ENCODE measurements around the gene ZRANB3. TPM values are rescaled to one million over a fixed set of nuclear protein-coding genes. Genes with fewer than 3 reads are reported as not detected.

ZRANB3 gene
- total RNA-seq, 1 donor from 2014 or later: 7.0 TPM

GRCh38 chr2:135256531-135257260 is 274.3 kb downstream of the ZRANB3 start:
- Mint-ChIP-seq H3K27me3 (ENCODE audit: low read depth) (no peaks in the 10 kb centered on the region), H3K36me3 (ENCODE audit: low read depth) (no peaks in the 10 kb centered on the region), H3K9me3 (no peaks in the 10 kb centered on the region), H3K27ac (no peak overlapping the region), H3K4me3 (ENCODE audit: low read depth) (no peak overlapping the region), H3K4me1 (ENCODE audit: low read depth) (no peaks in the 10 kb centered on the region)
- DNase-seq (ENCODE audit: low spot score): no peak
- intact Hi-C loops (cut with micrococcal nuclease): loop anchor here (10.0 kb wide), 1 partner anchor 252 kb away; no protein-coding TSS in a partner anchor

- Mint-ChIP-seq H3K27me3 (ENCODE audit: low read depth) (no peaks in the 10 kb centered on the region), H3K9me3 (peaks cover under 1% of the 10 kb centered on the region), H3K27ac (no peak overlapping the region), H3K4me1 (ENCODE audit: low read depth) (no peaks in the 10 kb centered on the region), H3K36me3 (ENCODE audit: low read depth) (peaks cover under 1% of the 10 kb centered on the region), H3K4me3 (ENCODE audit: low read depth) (no peak overlapping the region)
- intact Hi-C loops (cut with micrococcal nuclease): loop anchor here (10.0 kb wide), 1 partner anchor 250 kb away; no protein-coding TSS in a partner anchor
- DNase-seq (ENCODE audit: low spot score): no peak
These were observed 275.8 kb downstream of the ZRANB3 start for GRCh38 chr2:135255208-135255607.

GRCh38 chr2:135252805-135253458 is 278.1 kb downstream of the ZRANB3 start:
- Mint-ChIP-seq H3K4me3 (ENCODE audit: low read depth) (no peak overlapping the region), H3K27ac (no peak overlapping the region), H3K27me3 (ENCODE audit: low read depth) (no peaks in the 10 kb centered on the region), H3K36me3 (ENCODE audit: low read depth) (peaks cover 7% of the 10 kb centered on the region), H3K9me3 (peaks cover 13% of the 10 kb centered on the region), H3K4me1 (ENCODE audit: low read depth) (peaks cover 2% of the 10 kb centered on the region)
- DNase-seq (ENCODE audit: low spot score): no peak
- intact Hi-C loops (cut with micrococcal nuclease): loop anchor here (10.0 kb wide), 1 partner anchor 248 kb away; no protein-coding TSS in a partner anchor

- DNase-seq (ENCODE audit: low spot score): no peak
- Mint-ChIP-seq H3K27ac (no peak overlapping the region), H3K4me3 (ENCODE audit: low read depth) (no peak overlapping the region), H3K9me3 (peaks cover 13% of the 10 kb centered on the region), H3K4me1 (ENCODE audit: low read depth) (peaks cover 18% of the 10 kb centered on the region), H3K36me3 (ENCODE audit: low read depth) (peaks cover 7% of the 10 kb centered on the region), H3K27me3 (ENCODE audit: low read depth) (no peaks in the 10 kb centered on the region)
- intact Hi-C loops (cut with micrococcal nuclease): loop anchor here (5.0 kb wide), 2 partner anchors 64 to 284 kb away; partner anchors contain the start of genes R3HDM1 and ZRANB3
These were observed 282.4 kb downstream of the ZRANB3 start for GRCh38 chr2:135248611-135249010.

GRCh38 chr2:135246711-135247270 is 284.2 kb downstream of the ZRANB3 start:
- H3K4me1 Mint-ChIP-seq (ENCODE audit: low read depth): peaks cover 22% of the 10 kb centered on the region
- peaks cover 13% of the 10 kb centered on the region for H3K9me3 Mint-ChIP-seq
- peak overlapping the region; percentile 55 for H3K27ac Mint-ChIP-seq
- intact Hi-C loops (cut with micrococcal nuclease): loop anchor here (5.0 kb wide), 2 partner anchors 66 to 286 kb away; partner anchors contain the start of genes R3HDM1 and ZRANB3
- no peak overlapping the region for H3K4me3 Mint-ChIP-seq (ENCODE audit: low read depth)
- no peak for DNase-seq (ENCODE audit: low spot score)
- H3K36me3 Mint-ChIP-seq (ENCODE audit: low read depth): peaks cover 7% of the 10 kb centered on the region
- no peaks in the 10 kb centered on the region for H3K27me3 Mint-ChIP-seq (ENCODE audit: low read depth)

- H3K27me3 Mint-ChIP-seq (ENCODE audit: low read depth): no peaks in the 10 kb centered on the region
- peaks cover 24% of the 10 kb centered on the region for H3K4me1 Mint-ChIP-seq (ENCODE audit: low read depth)
- intact Hi-C loops (cut with micrococcal nuclease): loop anchor here (2.0 to 5.0 kb wide), 3 partner anchors 67 to 287 kb away; partner anchors contain the start of genes R3HDM1, RAB3GAP1 and ZRANB3
- H3K9me3 Mint-ChIP-seq: peaks cover 11% of the 10 kb centered on the region
- peaks cover 5% of the 10 kb centered on the region for H3K36me3 Mint-ChIP-seq (ENCODE audit: low read depth)
- peak overlapping the region; percentile 82 for H3K27ac Mint-ChIP-seq
- H3K4me3 Mint-ChIP-seq (ENCODE audit: low read depth): no peak overlapping the region
- peak; percentile 16 for DNase-seq (ENCODE audit: low spot score)
These were observed 285.9 kb downstream of the ZRANB3 start for GRCh38 chr2:135245071-135245470.

- H3K27me3 Mint-ChIP-seq (ENCODE audit: low read depth): no peaks in the 10 kb centered on the region
- H3K36me3 Mint-ChIP-seq (ENCODE audit: low read depth): no peaks in the 10 kb centered on the region
- no peak overlapping the region for H3K27ac Mint-ChIP-seq
- H3K4me3 Mint-ChIP-seq (ENCODE audit: low read depth): no peak overlapping the region
- no peaks in the 10 kb centered on the region for H3K9me3 Mint-ChIP-seq
- intact Hi-C loops (cut with micrococcal nuclease): no loop called here
- DNase-seq (ENCODE audit: low spot score): no peak
- H3K4me1 Mint-ChIP-seq (ENCODE audit: low read depth): peaks cover 6% of the 10 kb centered on the region
These were observed 292.4 kb downstream of the ZRANB3 start for GRCh38 chr2:135238651-135239050.

GRCh38 chr2:135230150-135230549 is 300.9 kb downstream of the ZRANB3 start:
- no peaks in the 10 kb centered on the region for H3K27me3 Mint-ChIP-seq (ENCODE audit: low read depth)
- no peak for DNase-seq (ENCODE audit: low spot score)
- H3K4me3 Mint-ChIP-seq (ENCODE audit: low read depth): no peak overlapping the region
- no peaks in the 10 kb centered on the region for H3K4me1 Mint-ChIP-seq (ENCODE audit: low read depth)
- no peaks in the 10 kb centered on the region for H3K36me3 Mint-ChIP-seq (ENCODE audit: low read depth)
- intact Hi-C loops (cut with micrococcal nuclease): no loop called here
- H3K9me3 Mint-ChIP-seq: peaks cover 5% of the 10 kb centered on the region
- H3K27ac Mint-ChIP-seq: no peak overlapping the region

- Mint-ChIP-seq H3K4me3 (ENCODE audit: low read depth) (no peak overlapping the region), H3K36me3 (ENCODE audit: low read depth) (no peaks in the 10 kb centered on the region), H3K4me1 (ENCODE audit: low read depth) (no peaks in the 10 kb centered on the region), H3K27me3 (ENCODE audit: low read depth) (no peaks in the 10 kb centered on the region), H3K27ac (no peak overlapping the region), H3K9me3 (peaks cover 5% of the 10 kb centered on the region)
- DNase-seq (ENCODE audit: low spot score): no peak
- intact Hi-C loops (cut with micrococcal nuclease): no loop called here
These were observed 303.6 kb downstream of the ZRANB3 start for GRCh38 chr2:135227386-135227785.

- Mint-ChIP-seq H3K4me1 (ENCODE audit: low read depth) (no peaks in the 10 kb centered on the region), H3K4me3 (ENCODE audit: low read depth) (no peak overlapping the region), H3K9me3 (peaks cover 5% of the 10 kb centered on the region), H3K27me3 (ENCODE audit: low read depth) (no peaks in the 10 kb centered on the region), H3K27ac (no peak overlapping the region), H3K36me3 (ENCODE audit: low read depth) (no peaks in the 10 kb centered on the region)
- DNase-seq (ENCODE audit: low spot score): no peak
- intact Hi-C loops (cut with micrococcal nuclease): no loop called here
These were observed 304.1 kb downstream of the ZRANB3 start for GRCh38 chr2:135226961-135227360.

GRCh38 chr2:135225781-135226180 is 305.2 kb downstream of the ZRANB3 start:
- no peak for DNase-seq (ENCODE audit: low spot score)
- H3K4me1 Mint-ChIP-seq (ENCODE audit: low read depth): no peaks in the 10 kb centered on the region
- no peak overlapping the region for H3K27ac Mint-ChIP-seq
- intact Hi-C loops (cut with micrococcal nuclease): no loop called here
- H3K4me3 Mint-ChIP-seq (ENCODE audit: low read depth): no peak overlapping the region
- H3K27me3 Mint-ChIP-seq (ENCODE audit: low read depth): no peaks in the 10 kb centered on the region
- peaks cover 5% of the 10 kb centered on the region for H3K9me3 Mint-ChIP-seq
- H3K36me3 Mint-ChIP-seq (ENCODE audit: low read depth): no peaks in the 10 kb centered on the region

GRCh38 chr2:135219226-135219625 is 311.8 kb downstream of the ZRANB3 start:
- intact Hi-C loops (cut with micrococcal nuclease): no loop called here
- H3K9me3 Mint-ChIP-seq: no peaks in the 10 kb centered on the region
- no peak overlapping the region for H3K4me3 Mint-ChIP-seq (ENCODE audit: low read depth)
- no peak overlapping the region for H3K27ac Mint-ChIP-seq
- no peak for DNase-seq (ENCODE audit: low spot score)
- no peaks in the 10 kb centered on the region for H3K36me3 Mint-ChIP-seq (ENCODE audit: low read depth)
- H3K4me1 Mint-ChIP-seq (ENCODE audit: low read depth): no peaks in the 10 kb centered on the region
- H3K27me3 Mint-ChIP-seq (ENCODE audit: low read depth): no peaks in the 10 kb centered on the region

GRCh38 chr2:135218426-135218825 is 312.6 kb downstream of the ZRANB3 start:
- no peaks in the 10 kb centered on the region for H3K9me3 Mint-ChIP-seq

More at GRCh38 chr2:135218426-135218825, 312.6 kb downstream of the ZRANB3 start:
- H3K4me1 Mint-ChIP-seq (ENCODE audit: low read depth): no peaks in the 10 kb centered on the region
- intact Hi-C loops (cut with micrococcal nuclease): no loop called here
- H3K36me3 Mint-ChIP-seq (ENCODE audit: low read depth): no peaks in the 10 kb centered on the region
- H3K4me3 Mint-ChIP-seq (ENCODE audit: low read depth): no peak overlapping the region
- DNase-seq (ENCODE audit: low spot score): no peak
- no peak overlapping the region for H3K27ac Mint-ChIP-seq
- no peaks in the 10 kb centered on the region for H3K27me3 Mint-ChIP-seq (ENCODE audit: low read depth)
